Coronary artery (tissue), 2 donors: Measurements from ENCODE around the gene TBR1.

Source experiments
- DNase-seq: peaks from one replicate; pipeline ENCODE4 v3.0.0-alpha.2; 2017; ENCODE audit warnings: low spot score
- H3K27ac ChIP-seq, 2 donors: fragments of 200-600 bp; sonication (generic); one replicate each; pipeline ENCODE4 v1.5.1; 2016 to 2019
- H3K4me3 ChIP-seq: fragments of 200-600 bp; sonication (generic); 2 replicates; pipeline ENCODE4 v1.5.1; 2016; ENCODE audit warnings: mild to moderate bottlenecking, moderate library complexity
- TF ChIP-seq, protein P1 (sequence below): fragments of 200-600 bp; sonication (generic); IDR thresholded peaks from one replicate; pipeline ENCODE4 v1.5.1; 2019; ENCODE audit warnings: antibody characterized with exemption

TBR1 gene

GRCh38 chr2:161391737-161392506 is 24.2 kb upstream of the TBR1 start:
- TF ChIP-seq, protein P1, sequence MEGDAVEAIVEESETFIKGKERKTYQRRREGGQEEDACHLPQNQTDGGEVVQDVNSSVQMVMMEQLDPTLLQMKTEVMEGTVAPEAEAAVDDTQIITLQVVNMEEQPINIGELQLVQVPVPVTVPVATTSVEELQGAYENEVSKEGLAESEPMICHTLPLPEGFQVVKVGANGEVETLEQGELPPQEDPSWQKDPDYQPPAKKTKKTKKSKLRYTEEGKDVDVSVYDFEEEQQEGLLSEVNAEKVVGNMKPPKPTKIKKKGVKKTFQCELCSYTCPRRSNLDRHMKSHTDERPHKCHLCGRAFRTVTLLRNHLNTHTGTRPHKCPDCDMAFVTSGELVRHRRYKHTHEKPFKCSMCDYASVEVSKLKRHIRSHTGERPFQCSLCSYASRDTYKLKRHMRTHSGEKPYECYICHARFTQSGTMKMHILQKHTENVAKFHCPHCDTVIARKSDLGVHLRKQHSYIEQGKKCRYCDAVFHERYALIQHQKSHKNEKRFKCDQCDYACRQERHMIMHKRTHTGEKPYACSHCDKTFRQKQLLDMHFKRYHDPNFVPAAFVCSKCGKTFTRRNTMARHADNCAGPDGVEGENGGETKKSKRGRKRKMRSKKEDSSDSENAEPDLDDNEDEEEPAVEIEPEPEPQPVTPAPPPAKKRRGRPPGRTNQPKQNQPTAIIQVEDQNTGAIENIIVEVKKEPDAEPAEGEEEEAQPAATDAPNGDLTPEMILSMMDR: no peak
- Histone ChIP-seq H3K4me3 (no peak overlapping the region), H3K27ac (no peak overlapping the region)
- DNase-seq: no peak

DNA sequence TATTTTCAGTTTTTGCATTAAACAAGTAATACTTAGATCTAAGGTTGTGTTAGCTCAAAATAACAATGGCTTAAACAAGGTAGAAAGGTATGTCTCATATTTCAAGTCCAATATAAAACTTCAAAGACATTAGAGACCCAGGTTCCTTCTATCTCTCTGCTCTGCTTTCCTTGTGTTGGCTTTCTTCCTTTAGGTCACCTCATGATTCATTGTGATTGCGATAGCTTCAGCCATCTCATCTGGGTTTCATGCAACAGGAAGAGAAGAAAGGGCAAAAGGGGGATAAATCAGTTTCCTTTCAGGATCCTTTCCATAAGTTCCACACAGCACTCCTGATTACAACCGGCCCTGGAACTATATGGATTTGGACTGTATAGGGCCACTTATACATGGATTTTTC is 16.0 kb upstream of the TBR1 start:
- H3K4me3 ChIP-seq: no peak overlapping the region
- TF ChIP-seq, protein P1: no peak
- no peak overlapping the region for H3K27ac ChIP-seq
- no peak for DNase-seq

DNA sequence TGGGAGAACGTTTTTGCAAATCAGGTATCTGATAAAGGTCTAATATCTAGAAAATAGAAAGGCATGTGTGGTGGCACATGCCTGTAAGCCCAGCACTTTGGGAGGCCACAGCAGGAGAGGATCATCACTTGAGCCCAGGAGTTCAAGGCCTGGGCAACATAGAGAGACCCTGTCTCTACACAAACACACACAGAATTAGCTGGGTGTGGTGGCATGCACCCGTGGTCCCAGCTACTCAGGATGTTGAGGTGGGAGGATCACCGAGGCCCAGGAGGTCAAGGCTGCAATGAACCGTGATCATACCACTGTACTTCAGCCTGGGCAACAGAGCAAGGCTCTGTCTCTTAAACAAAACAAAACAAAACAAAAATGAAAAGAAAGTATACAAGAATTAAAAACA is 13.8 kb upstream of the TBR1 start:
- DNase-seq: no peak
- H3K4me3 ChIP-seq: no peak overlapping the region
- TF ChIP-seq, protein P1: no peak
- H3K27ac ChIP-seq: no peak overlapping the region

GRCh38 chr2:161406316-161406715 is 9.8 kb upstream of the TBR1 start:
- no peak for DNase-seq
- no peak overlapping the region for H3K4me3 ChIP-seq

GRCh38 chr2:161407597-161407996 is 8.5 kb upstream of the TBR1 start:
- no peak overlapping the region for H3K27ac ChIP-seq
- TF ChIP-seq, protein P1: no peak
- H3K4me3 ChIP-seq: no peak overlapping the region
- DNase-seq: no peak

More at GRCh38 chr2:161406316-161406715, 9.8 kb upstream of the TBR1 start:
- TF ChIP-seq, protein P1: no peak
- no peak overlapping the region for H3K27ac ChIP-seq

DNA sequence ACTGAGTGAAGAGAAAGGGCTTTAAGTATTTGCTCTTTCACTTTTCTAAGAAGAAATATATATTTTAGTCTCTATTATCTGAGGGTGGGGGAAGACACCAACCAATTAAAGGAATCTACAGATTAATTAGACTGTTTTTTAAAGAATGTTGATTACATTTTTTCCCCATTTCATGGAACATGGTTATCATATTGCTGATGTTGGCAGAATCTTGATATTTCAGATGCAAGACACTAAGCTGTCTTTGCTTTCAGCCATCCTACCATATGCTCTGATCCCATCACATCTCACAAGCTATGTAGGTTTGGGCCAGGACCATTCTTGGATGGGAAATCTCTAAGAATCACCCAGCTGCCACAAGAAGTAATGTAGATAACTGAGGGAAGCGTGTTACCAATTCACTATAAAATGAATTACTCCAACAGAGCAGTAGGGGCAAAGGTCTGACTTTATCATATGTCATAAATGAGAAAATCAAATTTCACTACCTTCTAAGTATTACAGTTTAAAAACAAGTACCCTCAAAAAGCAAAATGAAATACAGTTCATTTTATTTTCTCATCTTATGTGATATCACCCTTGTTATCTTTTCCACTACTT is 6.7 kb upstream of the TBR1 start:
- no peak overlapping the region for H3K27ac ChIP-seq
- no peak overlapping the region for H3K4me3 ChIP-seq
- DNase-seq: no peak
- TF ChIP-seq, protein P1: no peak

DNA sequence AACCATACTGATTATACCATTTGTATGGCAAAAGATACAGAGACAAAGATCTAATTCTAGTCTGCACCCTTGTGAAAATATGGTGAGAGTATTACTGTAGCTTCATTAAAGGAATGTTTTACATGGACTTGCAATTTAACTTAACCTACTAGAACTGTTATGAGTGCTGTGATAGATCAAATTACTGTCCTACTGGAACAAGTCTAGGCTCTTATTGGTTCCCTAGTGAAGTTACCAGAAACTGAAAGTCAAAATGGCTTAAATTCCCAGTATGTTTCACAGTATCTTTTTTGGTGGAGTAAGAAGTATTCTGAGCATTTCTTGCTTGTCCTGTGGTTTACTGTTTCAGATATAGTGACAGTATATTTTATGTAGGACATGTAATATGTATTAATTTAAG is 3.8 kb upstream of the TBR1 start:
- no peak for DNase-seq
- no peak overlapping the region for H3K27ac ChIP-seq
- no peak overlapping the region for H3K4me3 ChIP-seq
- TF ChIP-seq, protein P1: no peak
